GM06990 (cell line): ENCODE measurements around the gene TMPRSS15.

Experiments
- DNase-seq: peaks from one replicate; pipeline ENCODE4 v3.0.0-alpha.2; 2011; ENCODE audit not compliant: insufficient read length; ENCODE audit errors: extremely low read depth
- H3K27me3 ChIP-seq: replicated peaks from 2 replicates; pipeline ENCODE4 v1.6.0; 2011; ENCODE audit warnings: low read length; ENCODE audit not compliant: control insufficient read depth, insufficient read depth
- H3K36me3 ChIP-seq: 2 replicates; pipeline ENCODE4 v1.5.1; 2011; ENCODE audit warnings: low read length; ENCODE audit not compliant: control insufficient read depth, insufficient read depth
- H3K4me3 ChIP-seq: replicated peaks from 2 replicates; pipeline ENCODE4 v1.5.1; 2011; ENCODE audit warnings: low read depth, mild to moderate bottlenecking, control low read depth, low read length
- TF ChIP-seq, protein P1 (sequence below): IDR thresholded peaks from 2 replicates; pipeline ENCODE4 v1.5.1; 2011; ENCODE audit warnings: low read length, control low read depth, mild to moderate bottlenecking, inconsistent platforms; ENCODE audit not compliant: insufficient read depth, poor library complexity, severe bottlenecking

The TMPRSS15 gene

DNA sequence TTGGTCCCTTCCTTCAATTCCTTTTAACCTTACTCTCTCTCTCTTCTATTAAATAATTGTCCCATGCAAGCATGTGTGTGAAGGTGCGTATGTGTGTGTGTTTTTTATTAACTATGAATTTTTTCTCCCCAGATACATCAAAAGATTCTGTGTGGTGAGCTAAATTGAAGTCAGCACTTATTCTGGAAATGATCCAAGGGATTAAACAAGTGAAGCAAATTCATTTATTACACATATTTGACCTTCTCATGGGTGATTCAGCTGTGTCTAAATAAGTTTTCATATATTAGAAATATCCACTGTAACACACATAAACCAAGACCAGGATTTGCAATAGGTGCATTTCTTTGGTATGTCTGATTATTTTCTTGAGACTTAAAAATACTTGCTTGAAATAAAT, 134.7 kb downstream of the TMPRSS15 start:
- DNase-seq, result no peak
- TF ChIP-seq, protein P1, sequence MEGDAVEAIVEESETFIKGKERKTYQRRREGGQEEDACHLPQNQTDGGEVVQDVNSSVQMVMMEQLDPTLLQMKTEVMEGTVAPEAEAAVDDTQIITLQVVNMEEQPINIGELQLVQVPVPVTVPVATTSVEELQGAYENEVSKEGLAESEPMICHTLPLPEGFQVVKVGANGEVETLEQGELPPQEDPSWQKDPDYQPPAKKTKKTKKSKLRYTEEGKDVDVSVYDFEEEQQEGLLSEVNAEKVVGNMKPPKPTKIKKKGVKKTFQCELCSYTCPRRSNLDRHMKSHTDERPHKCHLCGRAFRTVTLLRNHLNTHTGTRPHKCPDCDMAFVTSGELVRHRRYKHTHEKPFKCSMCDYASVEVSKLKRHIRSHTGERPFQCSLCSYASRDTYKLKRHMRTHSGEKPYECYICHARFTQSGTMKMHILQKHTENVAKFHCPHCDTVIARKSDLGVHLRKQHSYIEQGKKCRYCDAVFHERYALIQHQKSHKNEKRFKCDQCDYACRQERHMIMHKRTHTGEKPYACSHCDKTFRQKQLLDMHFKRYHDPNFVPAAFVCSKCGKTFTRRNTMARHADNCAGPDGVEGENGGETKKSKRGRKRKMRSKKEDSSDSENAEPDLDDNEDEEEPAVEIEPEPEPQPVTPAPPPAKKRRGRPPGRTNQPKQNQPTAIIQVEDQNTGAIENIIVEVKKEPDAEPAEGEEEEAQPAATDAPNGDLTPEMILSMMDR, result no peak
- no peaks in the 10 kb centered on the region for H3K27me3 ChIP-seq
- no peak overlapping the region for H3K4me3 ChIP-seq
- H3K36me3 ChIP-seq, result no peaks in the 10 kb centered on the region

DNA sequence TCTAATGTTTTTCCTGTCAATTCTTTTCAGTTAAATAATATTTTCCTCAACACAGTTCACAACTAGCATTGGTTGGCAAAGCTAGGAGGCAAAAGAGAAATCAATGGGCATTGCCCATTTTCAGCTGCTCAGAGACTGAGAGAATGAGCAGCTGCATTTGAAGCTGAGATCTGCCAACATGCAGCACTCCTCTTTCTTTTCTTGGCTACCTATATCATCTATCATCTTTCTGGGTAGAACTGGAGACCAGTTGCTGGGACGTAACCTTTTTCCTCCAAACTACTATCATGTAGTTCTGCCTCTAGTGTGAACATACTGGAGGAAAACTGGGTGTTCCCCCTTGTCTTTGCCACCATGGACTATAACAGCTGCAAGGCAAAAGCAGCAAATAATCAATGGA, 136.1 kb downstream of the TMPRSS15 start:
- H3K36me3 ChIP-seq, result no peaks in the 10 kb centered on the region
- TF ChIP-seq, protein P1, result no peak
- no peak overlapping the region for H3K4me3 ChIP-seq
- H3K27me3 ChIP-seq, result no peaks in the 10 kb centered on the region
- DNase-seq, result no peak

DNA sequence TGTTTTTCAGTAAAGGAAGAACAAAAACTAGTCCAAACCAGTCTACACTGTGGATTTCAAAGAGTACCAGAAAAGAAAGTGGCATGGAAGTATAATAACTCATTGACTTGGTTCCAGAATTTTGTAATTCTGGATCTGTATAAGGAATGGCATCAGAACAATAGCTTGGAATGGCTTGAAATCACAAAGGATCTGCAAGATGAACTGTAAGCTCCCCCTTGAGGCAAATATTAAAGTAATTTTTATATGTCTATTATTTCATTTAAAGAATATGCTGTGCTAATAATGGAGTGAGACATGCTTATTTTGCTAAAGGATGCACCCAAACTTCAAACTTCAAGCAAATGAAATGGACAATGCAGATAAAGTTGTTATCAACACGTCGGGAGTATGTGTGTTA, 137.6 kb downstream of the TMPRSS15 start:
- TF ChIP-seq, protein P1, result no peak
- DNase-seq, result no peak
- H3K4me3 ChIP-seq, result no peak overlapping the region
- no peaks in the 10 kb centered on the region for H3K27me3 ChIP-seq
- H3K36me3 ChIP-seq, result no peaks in the 10 kb centered on the region

DNA sequence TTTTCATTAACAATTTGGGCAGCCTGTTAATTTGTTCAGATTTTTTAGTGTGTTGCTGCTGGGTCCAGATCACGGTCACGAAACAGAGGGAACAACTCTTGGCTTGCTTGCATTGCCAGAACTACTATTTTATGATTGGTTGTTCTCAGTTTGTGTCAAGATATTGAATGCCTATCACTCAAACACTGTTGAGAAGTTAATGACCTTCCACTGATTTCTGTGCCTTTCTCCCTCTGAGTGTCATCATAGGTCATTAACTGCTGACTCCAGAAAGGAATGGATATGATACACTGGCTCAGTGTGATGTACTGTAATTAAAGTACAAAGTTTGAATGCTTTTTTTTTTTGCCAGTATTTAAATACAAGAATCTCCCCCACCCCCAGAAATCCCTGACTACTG, 149.8 kb downstream of the TMPRSS15 start:
- DNase-seq, result no peak
- H3K36me3 ChIP-seq, result no peaks in the 10 kb centered on the region
- H3K4me3 ChIP-seq, result no peak overlapping the region
- H3K27me3 ChIP-seq, result no peaks in the 10 kb centered on the region
- TF ChIP-seq, protein P1, result no peak

DNA sequence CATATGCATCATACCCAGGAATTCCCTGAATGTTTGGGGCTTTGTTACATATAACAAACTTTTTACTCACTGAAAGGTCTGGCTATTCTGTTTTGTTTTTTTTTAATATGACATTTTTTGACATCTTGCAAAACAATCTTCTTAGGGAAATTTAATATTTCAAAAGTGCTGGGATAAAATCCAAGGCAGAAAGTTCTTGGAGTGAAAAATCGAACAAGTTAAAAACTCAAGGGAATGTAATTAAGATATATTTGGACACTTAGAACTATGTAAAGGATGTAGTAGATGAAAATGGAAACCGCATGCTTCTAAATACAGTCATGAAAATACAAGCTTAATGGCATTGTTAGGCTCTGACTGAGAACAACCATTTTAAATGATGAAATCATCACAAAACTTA, 150.4 kb downstream of the TMPRSS15 start:
- TF ChIP-seq, protein P1, result no peak
- no peaks in the 10 kb centered on the region for H3K36me3 ChIP-seq
- no peak for DNase-seq
- H3K4me3 ChIP-seq, result no peak overlapping the region
- no peaks in the 10 kb centered on the region for H3K27me3 ChIP-seq

GRCh38 chr21:18252680-18253079, 150.9 kb downstream of the TMPRSS15 start:
- TF ChIP-seq, protein P1, result no peak
- Histone ChIP-seq H3K4me3 (no peak overlapping the region), H3K27me3 (no peaks in the 10 kb centered on the region), H3K36me3 (no peaks in the 10 kb centered on the region)
- no peak for DNase-seq
